ENCODE data around the gene PPP2R3B. TPM values are rescaled to one million over a fixed set of nuclear protein-coding genes. Genes with fewer than 3 reads are reported as not detected.

The PPP2R3B gene
- total RNA-seq, 2 donors from 2014 or later, result 72.5 to 98.7 TPM

- peaks cover 4% of the 10 kb centered on the region for H3K9me3 Mint-ChIP-seq
- TF ChIP-seq, protein P1, sequence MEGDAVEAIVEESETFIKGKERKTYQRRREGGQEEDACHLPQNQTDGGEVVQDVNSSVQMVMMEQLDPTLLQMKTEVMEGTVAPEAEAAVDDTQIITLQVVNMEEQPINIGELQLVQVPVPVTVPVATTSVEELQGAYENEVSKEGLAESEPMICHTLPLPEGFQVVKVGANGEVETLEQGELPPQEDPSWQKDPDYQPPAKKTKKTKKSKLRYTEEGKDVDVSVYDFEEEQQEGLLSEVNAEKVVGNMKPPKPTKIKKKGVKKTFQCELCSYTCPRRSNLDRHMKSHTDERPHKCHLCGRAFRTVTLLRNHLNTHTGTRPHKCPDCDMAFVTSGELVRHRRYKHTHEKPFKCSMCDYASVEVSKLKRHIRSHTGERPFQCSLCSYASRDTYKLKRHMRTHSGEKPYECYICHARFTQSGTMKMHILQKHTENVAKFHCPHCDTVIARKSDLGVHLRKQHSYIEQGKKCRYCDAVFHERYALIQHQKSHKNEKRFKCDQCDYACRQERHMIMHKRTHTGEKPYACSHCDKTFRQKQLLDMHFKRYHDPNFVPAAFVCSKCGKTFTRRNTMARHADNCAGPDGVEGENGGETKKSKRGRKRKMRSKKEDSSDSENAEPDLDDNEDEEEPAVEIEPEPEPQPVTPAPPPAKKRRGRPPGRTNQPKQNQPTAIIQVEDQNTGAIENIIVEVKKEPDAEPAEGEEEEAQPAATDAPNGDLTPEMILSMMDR (conservative IDR thresholded peaks at IDR 0.05), result no peak
- Histone ChIP-seq H3K4me1 (ENCODE audit: control insufficient read depth, insufficient read depth, low read length) (no peaks in the 10 kb centered on the region), H3K9ac (ENCODE audit: extremely low read depth, low read length, poor library complexity, severe bottlenecking) (no peak overlapping the region), H3K9me3 (ENCODE audit: control insufficient read depth, low read length) (no peaks in the 10 kb centered on the region), H3K36me3 (ENCODE audit: control insufficient read depth, insufficient read depth, low read length) (no peaks in the 10 kb centered on the region), H3K27me3 (ENCODE audit: control insufficient read depth, insufficient read depth, low read length, poor library complexity, severe bottlenecking) (no peaks in the 10 kb centered on the region), H3K4me3 (ENCODE audit: low read length) (no peak overlapping the region), H3K27ac (ENCODE audit: low read depth, low read length) (peak overlapping the region; percentile 68)
- H3K27ac Mint-ChIP-seq, result peak overlapping the region; percentile 72
- no peaks in the 10 kb centered on the region for H3K4me1 Mint-ChIP-seq
- peak; percentile 76 for DNase-seq
- H3K27me3 Mint-ChIP-seq (ENCODE audit: insufficient read depth), result no peaks in the 10 kb centered on the region
- 54 to 65% methylated on average over 14 to 20 of the region's 20 CpGs for WGBS, 2 experiments (ENCODE audit: insufficient coverage in 1 of 2, insufficient read length in 1 of 2)
- H3K4me3 Mint-ChIP-seq, result no peak overlapping the region
- H3K36me3 Mint-ChIP-seq (ENCODE audit: low read depth), result no peaks in the 10 kb centered on the region
Measured at GRCh38 chrX:397575-397974, 10.9 kb upstream of the PPP2R3B start.

DNA sequence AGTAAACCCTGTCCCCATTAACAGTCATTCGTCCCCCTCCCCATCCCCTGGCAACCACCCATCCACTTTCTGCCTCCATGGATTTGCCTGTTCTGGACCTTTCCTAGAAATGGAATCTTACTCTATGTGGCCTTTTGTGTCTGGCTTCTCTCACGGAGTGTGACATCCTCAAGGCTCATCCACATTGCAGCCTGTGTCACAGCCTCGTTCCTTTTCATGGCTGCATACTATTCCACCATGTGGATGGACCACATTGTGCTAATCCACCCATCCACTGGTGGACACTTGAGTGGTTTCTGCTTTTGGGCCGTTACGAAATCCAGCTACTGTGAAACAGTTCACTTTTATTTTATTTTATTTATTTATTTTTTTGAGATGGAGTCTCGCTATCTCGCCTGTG, 8.1 kb upstream of the PPP2R3B start:
- Histone ChIP-seq H3K27me3 (ENCODE audit: control insufficient read depth, insufficient read depth, low read length, poor library complexity, severe bottlenecking) (no peaks in the 10 kb centered on the region), H3K27ac (ENCODE audit: low read depth, low read length) (no peak overlapping the region), H3K9me3 (ENCODE audit: control insufficient read depth, low read length) (no peaks in the 10 kb centered on the region), H3K4me1 (ENCODE audit: control insufficient read depth, insufficient read depth, low read length) (no peaks in the 10 kb centered on the region), H3K36me3 (ENCODE audit: control insufficient read depth, insufficient read depth, low read length) (no peaks in the 10 kb centered on the region), H3K4me3 (ENCODE audit: low read length) (no peak overlapping the region), H3K9ac (ENCODE audit: extremely low read depth, low read length, poor library complexity, severe bottlenecking) (no peak overlapping the region)
- H3K4me1 Mint-ChIP-seq, result no peaks in the 10 kb centered on the region
- peaks cover 4% of the 10 kb centered on the region for H3K9me3 Mint-ChIP-seq
- H3K36me3 Mint-ChIP-seq (ENCODE audit: low read depth), result no peaks in the 10 kb centered on the region
- TF ChIP-seq, protein P1 (conservative IDR thresholded peaks at IDR 0.05), result no peak
- H3K4me3 Mint-ChIP-seq, result no peak overlapping the region
- no peak for DNase-seq
- no peak overlapping the region for H3K27ac Mint-ChIP-seq
- 87 to 88% methylated on average over 4 to 7 of the region's 7 CpGs for WGBS, 2 experiments (ENCODE audit: insufficient coverage in 1 of 2, insufficient read length in 1 of 2)
- no peaks in the 10 kb centered on the region for H3K27me3 Mint-ChIP-seq (ENCODE audit: insufficient read depth)

DNA sequence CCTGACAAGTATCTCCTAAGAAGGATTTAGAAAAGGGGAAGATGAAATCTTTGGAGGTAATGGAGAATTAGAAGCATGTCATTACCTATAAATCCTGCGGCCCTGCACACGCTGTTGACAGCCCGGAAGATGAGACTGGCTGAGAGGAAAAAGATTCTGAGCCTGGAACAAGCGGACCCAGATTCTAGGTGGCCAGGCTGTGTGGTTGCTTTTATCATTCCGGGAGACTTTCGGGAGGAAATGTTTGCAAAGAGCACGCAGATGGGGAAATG, 5.8 kb upstream of the PPP2R3B start:
- WGBS, 2 experiments (ENCODE audit: insufficient coverage in 1 of 2, insufficient read length in 1 of 2), result 95% methylated on average over 7 of the region's 7 CpGs
- Histone ChIP-seq H3K27ac (ENCODE audit: low read depth, low read length) (no peak overlapping the region), H3K4me3 (ENCODE audit: low read length) (no peak overlapping the region), H3K36me3 (ENCODE audit: control insufficient read depth, insufficient read depth, low read length) (no peaks in the 10 kb centered on the region), H3K9ac (ENCODE audit: extremely low read depth, low read length, poor library complexity, severe bottlenecking) (no peak overlapping the region), H3K4me1 (ENCODE audit: control insufficient read depth, insufficient read depth, low read length) (no peaks in the 10 kb centered on the region), H3K27me3 (ENCODE audit: control insufficient read depth, insufficient read depth, low read length, poor library complexity, severe bottlenecking) (no peaks in the 10 kb centered on the region), H3K9me3 (ENCODE audit: control insufficient read depth, low read length) (no peaks in the 10 kb centered on the region)
- Mint-ChIP-seq H3K4me1 (no peaks in the 10 kb centered on the region), H3K27ac (no peak overlapping the region), H3K9me3 (peaks cover 4% of the 10 kb centered on the region), H3K36me3 (ENCODE audit: low read depth) (no peaks in the 10 kb centered on the region), H3K27me3 (ENCODE audit: insufficient read depth) (no peaks in the 10 kb centered on the region), H3K4me3 (no peak overlapping the region)
- TF ChIP-seq, protein P1 (conservative IDR thresholded peaks at IDR 0.05), result no peak
- DNase-seq, result no peak
